ENCODE results near the gene PYGO2. TPM values are rescaled to one million over a fixed set of nuclear protein-coding genes. Genes with fewer than 3 reads are reported as not detected.

Gene PYGO2
- total RNA-seq, 1 donor = 28.9 TPM

GRCh38 chr1:154955039-154955717 lies 6.4 kb downstream of the PYGO2 start:
- DNase-seq (ENCODE audit: low read depth) = peak; percentile 60
- peak overlapping the region; percentile 69 for H3K4me3 ChIP-seq (ENCODE audit: low read depth, low read length)
- TF ChIP-seq CTCF (IDR thresholded peaks at IDR 0.05; ENCODE audit: insufficient read depth, low read depth, low read length) = no peak

GRCh38 chr1:154954541-154954940 lies 7.0 kb downstream of the PYGO2 start:
- no peak for DNase-seq (ENCODE audit: low read depth)
- TF ChIP-seq CTCF (IDR thresholded peaks at IDR 0.05; ENCODE audit: insufficient read depth, low read depth, low read length) = no peak
- no peak overlapping the region for H3K4me3 ChIP-seq (ENCODE audit: low read depth, low read length)

- no peak for DNase-seq (ENCODE audit: low read depth)
- H3K4me3 ChIP-seq (ENCODE audit: low read depth, low read length) = no peak overlapping the region
- TF ChIP-seq CTCF (IDR thresholded peaks at IDR 0.05; ENCODE audit: insufficient read depth, low read depth, low read length) = no peak
These were observed 8.0 kb downstream of the PYGO2 start for GRCh38 chr1:154953611-154954038.

- no peak for TF ChIP-seq CTCF (IDR thresholded peaks at IDR 0.05; ENCODE audit: insufficient read depth, low read depth, low read length)
- no peak for DNase-seq (ENCODE audit: low read depth)
- no peak overlapping the region for H3K4me3 ChIP-seq (ENCODE audit: low read depth, low read length)
These were observed 8.9 kb downstream of the PYGO2 start for GRCh38 chr1:154952664-154953063.

GRCh38 chr1:154951901-154952657 lies 9.5 kb downstream of the PYGO2 start:
- H3K4me3 ChIP-seq (ENCODE audit: low read depth, low read length) = no peak overlapping the region
- TF ChIP-seq CTCF (IDR thresholded peaks at IDR 0.05; ENCODE audit: insufficient read depth, low read depth, low read length) = no peak
- no peak for DNase-seq (ENCODE audit: low read depth)

- no peak overlapping the region for H3K4me3 ChIP-seq (ENCODE audit: low read depth, low read length)
- DNase-seq (ENCODE audit: low read depth) = no peak
- no peak for TF ChIP-seq CTCF (IDR thresholded peaks at IDR 0.05; ENCODE audit: insufficient read depth, low read depth, low read length)
These were observed 13.5 kb downstream of the PYGO2 start for GRCh38 chr1:154948079-154948478.
